HepG2 (cell line): ENCODE data around the gene DLX5. TPM values are rescaled to one million over a fixed set of nuclear protein-coding genes. Genes with fewer than 3 reads are reported as not detected.

Experiments used
- ARID2 ChIP-seq: sonication (generic); formaldehyde crosslinking; IDR thresholded peaks from 2 replicates; pipeline ENCODE4 v1.8.1; 2022; ENCODE audit warnings: mild to moderate bottlenecking, missing genetic modification reagents, borderline replicate concordance
- CCAR2 ChIP-seq: fragments of 200-400 bp; formaldehyde crosslinking; optimal IDR thresholded peaks from 2 replicates; pipeline ENCODE3; 2018; ENCODE audit warnings: low read depth, mild to moderate bottlenecking, low read length, moderate library complexity
- CHD4 ChIP-seq: fragments of 200-600 bp; sonication (generic); IDR thresholded peaks from 2 replicates; pipeline ENCODE4 v1.7.0; 2017; ENCODE audit warnings: mild to moderate bottlenecking, low read length, borderline replicate concordance
- DNMT1 ChIP-seq: sonication (generic); formaldehyde crosslinking; IDR thresholded peaks from 2 replicates; pipeline ENCODE4 v1.5.1; 2020; ENCODE audit warnings: mild to moderate bottlenecking, missing genetic modification reagents
- GZF1 ChIP-seq: sonication (generic); formaldehyde crosslinking; IDR thresholded peaks from 2 replicates; pipeline ENCODE4 v1.5.1; 2020; ENCODE audit warnings: mild to moderate bottlenecking, missing genetic modification reagents
- KLF11 ChIP-seq: IDR thresholded peaks from 2 replicates; pipeline ENCODE4 v1.6.1; 2016; ENCODE audit warnings: missing compliant biosample characterization
- MEIS1 ChIP-seq: sonication (generic); formaldehyde crosslinking; IDR thresholded peaks from 2 replicates; pipeline ENCODE4 v1.9.0; 2021; ENCODE audit warnings: mild to moderate bottlenecking, missing genetic modification reagents, moderate library complexity, borderline replicate concordance
- NFATC3 ChIP-seq: sonication (generic); formaldehyde crosslinking; IDR thresholded peaks from 2 replicates; pipeline ENCODE4 v1.5.1; 2020; ENCODE audit warnings: mild to moderate bottlenecking, missing genetic modification reagents
- NR1H2 ChIP-seq: sonication (generic); formaldehyde crosslinking; IDR thresholded peaks from 2 replicates; pipeline ENCODE4 v1.8.1; 2022; ENCODE audit warnings: low read depth, missing genetic modification reagents, borderline replicate concordance
- POGK ChIP-seq: sonication (generic); formaldehyde crosslinking; conservative IDR thresholded peaks from 2 replicates; pipeline ENCODE4 v1.8.0; 2022; ENCODE audit warnings: mild to moderate bottlenecking, moderate library complexity, missing genetic modification reagents
- POLR2G ChIP-seq: fragments of 200-400 bp; formaldehyde crosslinking; IDR thresholded peaks from 2 replicates; pipeline ENCODE4 v1.6.1; 2018; ENCODE audit warnings: mild to moderate bottlenecking, low read depth, low read length, moderate library complexity
- RFXANK ChIP-seq: IDR thresholded peaks from 2 replicates; pipeline ENCODE4 v1.6.1; 2016
- STAT5B ChIP-seq: sonication (generic); formaldehyde crosslinking; IDR thresholded peaks from 2 replicates; pipeline ENCODE4 v1.4.0; 2020; ENCODE audit warnings: missing genetic modification reagents
- ZNF121 ChIP-seq: sonication (generic); formaldehyde crosslinking; IDR thresholded peaks from 2 replicates; pipeline ENCODE4 v1.5.0; 2020; ENCODE audit warnings: mild to moderate bottlenecking, missing genetic modification reagents
- ZNF629 ChIP-seq: sonication (generic); formaldehyde crosslinking; conservative IDR thresholded peaks from 2 replicates; pipeline ENCODE4 v1.5.0; 2020; ENCODE audit warnings: missing genetic modification reagents
- ZNF768 ChIP-seq: sonication (generic); formaldehyde crosslinking; IDR thresholded peaks from 2 replicates; pipeline ENCODE4 v1.4.0; 2020; ENCODE audit warnings: missing genetic modification reagents
- ZNF775 ChIP-seq: sonication (generic); formaldehyde crosslinking; IDR thresholded peaks from 2 replicates; pipeline ENCODE4 v1.4.0; 2020; ENCODE audit warnings: missing genetic modification reagents, mild to moderate bottlenecking, moderate library complexity, borderline replicate concordance
- ZNF841 ChIP-seq: sonication (generic); formaldehyde crosslinking; IDR thresholded peaks from 2 replicates; pipeline ENCODE4 v1.8.1; 2023; ENCODE audit warnings: missing genetic modification reagents, borderline replicate concordance
- polyA plus RNA-seq, 8 experiments: library from polyadenylated mRNA; depleted of rRNA in 3 of 8; stranded (reverse) in 7 of 8; unstranded in 1 of 8; fragments of >200 nt; fragmentation: Illumina TruSeq in 4 of 8; extraction: Trizol in 4 of 8; gene quantifications; 2 replicates each; pipeline versions ENCODE4 v1.2.1 to v1.2.3, GENCODE V29; 2011 to 2016; ENCODE audit warnings: low read depth in 4 of 8, missing spikeins in 1 of 8, mixed read lengths in 1 of 8; ENCODE audit not compliant: insufficient read depth in 1 of 8
- total RNA-seq, 5 experiments: library from RNA; depleted of rRNA; stranded (reverse); fragments of >200 nt; fragmentation: Illumina TruSeq; extraction: Trizol; gene quantifications; 2 replicates each; pipeline ENCODE4 v1.2.3, GENCODE V29; 2016; ENCODE audit warnings: low read depth in 1 of 5
- TF ChIP-seq, protein P1 (sequence below): conservative IDR thresholded peaks from 2 replicates; pipeline ENCODE4 v1.6.1; 2018; ENCODE audit warnings: missing genetic modification reagents
- TF ChIP-seq, protein P2 (sequence below): sonication (generic); formaldehyde crosslinking; IDR thresholded peaks from 2 replicates; pipeline ENCODE4 v1.4.0; 2020; ENCODE audit warnings: missing genetic modification reagents
- TF ChIP-seq, protein P3 (sequence below): sonication (generic); formaldehyde crosslinking; IDR thresholded peaks from 2 replicates; pipeline ENCODE4 v1.4.0; 2020; ENCODE audit warnings: missing genetic modification reagents, borderline replicate concordance

DLX5 gene
- total and polyA plus RNA-seq, 2 of the 13 experiments (the other 11 are each of a cell fraction or from before 2014, with no cell fraction given) = not detected

GRCh38 chr7:97006055-97006815, 18.4 kb downstream of the DLX5 start (continued):
- TF ChIP-seq POGK (CRISPR knock-in tag) (peak; percentile 31; the same call in 1 of the 2 replicates), ZNF768 (peak; percentile 56; the same call in 1 of the 2 replicates), CHD4 (no peak), NFATC3 (CRISPR knock-in tag) (no peak), MEIS1 (CRISPR knock-in tag) (no peak), POLR2G (peak; percentile 70; the same call in 1 of the 2 replicates), CCAR2 (no peak), ARID2 (CRISPR knock-in tag) (no peak), RFXANK (CRISPR knock-in tag) (no peak), STAT5B (CRISPR knock-in tag) (no peak), ZNF841 (CRISPR knock-in tag) (peak; percentile 57; the same call in 1 of the 2 replicates), ZNF121 (0 out of 2 replicates have a peak, but pooled peaks have one; percentile 27), DNMT1 (no peak), GZF1 (CRISPR knock-in tag) (no peak), ZNF629 (CRISPR knock-in tag) (no peak), NR1H2 (0 out of 2 replicates have a peak, but pooled peaks have one; percentile 33), ZNF775 (CRISPR knock-in tag) (no peak), KLF11 (no peak)
- TF ChIP-seq, protein P1, sequence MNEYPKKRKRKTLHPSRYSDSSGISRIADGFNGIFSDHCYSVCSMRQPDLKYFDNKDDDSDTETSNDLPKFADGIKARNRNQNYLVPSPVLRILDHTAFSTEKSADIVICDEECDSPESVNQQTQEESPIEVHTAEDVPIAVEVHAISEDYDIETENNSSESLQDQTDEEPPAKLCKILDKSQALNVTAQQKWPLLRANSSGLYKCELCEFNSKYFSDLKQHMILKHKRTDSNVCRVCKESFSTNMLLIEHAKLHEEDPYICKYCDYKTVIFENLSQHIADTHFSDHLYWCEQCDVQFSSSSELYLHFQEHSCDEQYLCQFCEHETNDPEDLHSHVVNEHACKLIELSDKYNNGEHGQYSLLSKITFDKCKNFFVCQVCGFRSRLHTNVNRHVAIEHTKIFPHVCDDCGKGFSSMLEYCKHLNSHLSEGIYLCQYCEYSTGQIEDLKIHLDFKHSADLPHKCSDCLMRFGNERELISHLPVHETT (CRISPR knock-in tag) = no peak
- TF ChIP-seq, protein P2, sequence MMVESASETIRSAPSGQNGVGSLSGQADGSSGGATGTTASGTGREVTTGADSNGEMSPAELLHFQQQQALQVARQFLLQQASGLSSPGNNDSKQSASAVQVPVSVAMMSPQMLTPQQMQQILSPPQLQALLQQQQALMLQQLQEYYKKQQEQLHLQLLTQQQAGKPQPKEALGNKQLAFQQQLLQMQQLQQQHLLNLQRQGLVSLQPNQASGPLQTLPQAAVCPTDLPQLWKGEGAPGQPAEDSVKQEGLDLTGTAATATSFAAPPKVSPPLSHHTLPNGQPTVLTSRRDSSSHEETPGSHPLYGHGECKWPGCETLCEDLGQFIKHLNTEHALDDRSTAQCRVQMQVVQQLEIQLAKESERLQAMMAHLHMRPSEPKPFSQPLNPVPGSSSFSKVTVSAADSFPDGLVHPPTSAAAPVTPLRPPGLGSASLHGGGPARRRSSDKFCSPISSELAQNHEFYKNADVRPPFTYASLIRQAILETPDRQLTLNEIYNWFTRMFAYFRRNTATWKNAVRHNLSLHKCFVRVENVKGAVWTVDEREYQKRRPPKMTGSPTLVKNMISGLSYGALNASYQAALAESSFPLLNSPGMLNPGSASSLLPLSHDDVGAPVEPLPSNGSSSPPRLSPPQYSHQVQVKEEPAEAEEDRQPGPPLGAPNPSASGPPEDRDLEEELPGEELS (CRISPR knock-in tag) = no peak
- TF ChIP-seq, protein P3, sequence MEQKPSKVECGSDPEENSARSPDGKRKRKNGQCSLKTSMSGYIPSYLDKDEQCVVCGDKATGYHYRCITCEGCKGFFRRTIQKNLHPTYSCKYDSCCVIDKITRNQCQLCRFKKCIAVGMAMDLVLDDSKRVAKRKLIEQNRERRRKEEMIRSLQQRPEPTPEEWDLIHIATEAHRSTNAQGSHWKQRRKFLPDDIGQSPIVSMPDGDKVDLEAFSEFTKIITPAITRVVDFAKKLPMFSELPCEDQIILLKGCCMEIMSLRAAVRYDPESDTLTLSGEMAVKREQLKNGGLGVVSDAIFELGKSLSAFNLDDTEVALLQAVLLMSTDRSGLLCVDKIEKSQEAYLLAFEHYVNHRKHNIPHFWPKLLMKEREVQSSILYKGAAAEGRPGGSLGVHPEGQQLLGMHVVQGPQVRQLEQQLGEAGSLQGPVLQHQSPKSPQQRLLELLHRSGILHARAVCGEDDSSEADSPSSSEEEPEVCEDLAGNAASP (CRISPR knock-in tag) = peak; percentile 33; the same call in 1 of the 2 replicates
